ENCODE results near the gene RPGRIP1.
"Not testable (repeated sequence)": the region's sequence is repeated elsewhere in the genome, so short reads cannot be mapped to it uniquely, and the experiment has no call there.

The RPGRIP1 gene

DNA sequence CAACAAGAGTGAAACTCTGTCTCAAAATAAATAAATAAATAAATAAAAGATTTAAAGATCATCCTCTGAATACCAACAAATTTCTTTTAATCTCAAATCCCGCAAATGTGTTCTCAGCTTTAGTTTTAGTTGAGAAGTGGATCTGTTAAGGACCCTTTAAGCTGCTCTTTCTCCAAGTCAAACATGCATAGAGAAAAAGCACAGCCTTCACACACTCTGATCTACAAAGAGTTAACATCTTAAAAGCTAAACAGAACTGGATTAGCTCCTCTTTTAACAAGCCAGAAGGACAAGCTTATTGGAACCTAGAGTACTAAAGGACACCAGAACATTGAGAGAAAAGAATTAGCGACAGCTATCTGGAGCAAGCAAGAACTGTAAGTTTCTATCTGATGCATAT lies at the start of gene RPGRIP1:
Gene RPGRIP1, plus strand, starts transcription at position 301 of the 400 bp plus-strand sequence. CDS start 7,894 bp downstream, outside the sequence.
- no peak for DNase-seq (ENCODE audit: low read depth in 1 of 2, low spot score in 1 of 2)

DNA sequence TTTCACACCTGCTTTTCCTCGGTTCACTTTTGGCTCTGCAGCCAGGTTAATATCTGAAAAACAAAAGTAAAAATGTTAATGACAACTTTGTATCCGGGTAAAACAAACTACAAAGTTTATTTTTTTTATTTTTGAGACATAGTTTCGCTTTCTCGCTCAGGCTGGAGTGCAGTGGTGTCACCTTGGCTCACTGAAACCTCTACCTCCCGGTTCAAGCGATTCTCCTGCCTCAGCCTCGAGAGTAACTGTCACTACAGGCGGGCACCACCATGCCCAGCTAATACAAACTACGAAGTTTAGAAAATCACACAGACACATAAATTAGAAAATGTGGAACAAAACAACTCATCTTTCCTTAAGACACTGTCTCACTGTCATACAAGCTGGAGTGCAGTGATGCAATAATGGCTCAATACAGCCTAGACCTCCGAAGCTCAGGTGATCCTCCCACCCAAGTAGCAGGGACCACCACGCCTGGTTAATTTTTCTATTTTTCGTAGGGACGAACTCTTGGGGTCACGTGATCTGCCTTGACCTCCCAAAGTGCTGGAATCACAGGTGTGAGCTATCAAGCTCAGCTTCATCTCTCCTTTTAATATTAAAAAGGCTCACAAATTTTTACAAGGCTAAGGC lies 48.7 kb upstream of the RPGRIP1 start:
- peak in 1 of 2 donors; percentile 14 for DNase-seq (ENCODE audit: low read depth in 1 of 2, low spot score in 1 of 2)

DNA sequence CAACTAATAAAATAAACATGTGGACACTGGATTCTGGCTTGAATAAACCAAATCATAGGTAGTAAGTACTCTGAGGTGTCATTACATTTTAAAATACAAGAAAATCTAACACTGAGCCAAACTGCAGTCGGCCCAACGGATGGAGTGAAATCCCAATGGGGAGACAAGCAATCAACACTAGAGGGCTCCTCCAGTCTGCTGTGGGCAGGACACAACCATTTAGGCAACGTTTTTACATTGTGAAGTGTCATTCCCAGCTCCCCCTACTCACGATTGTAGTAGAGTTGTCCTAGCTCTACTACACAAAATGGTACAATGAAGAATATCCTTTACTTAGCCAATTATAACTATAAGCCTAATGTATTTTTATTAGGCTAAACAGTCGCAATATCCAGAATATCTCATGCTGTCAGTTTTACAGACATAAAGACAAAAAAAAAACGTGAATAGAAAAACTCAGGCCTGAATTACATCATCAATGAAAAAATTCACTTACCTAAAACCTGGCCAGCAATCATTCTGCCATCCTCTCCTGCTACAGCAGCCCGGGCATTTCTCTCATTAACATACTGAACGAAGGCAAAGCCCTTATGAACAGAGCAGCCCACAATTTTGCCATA lies 46.3 kb upstream of the RPGRIP1 start:
- DNase-seq (ENCODE audit: low read depth in 1 of 2, low spot score in 1 of 2): no peak

DNA sequence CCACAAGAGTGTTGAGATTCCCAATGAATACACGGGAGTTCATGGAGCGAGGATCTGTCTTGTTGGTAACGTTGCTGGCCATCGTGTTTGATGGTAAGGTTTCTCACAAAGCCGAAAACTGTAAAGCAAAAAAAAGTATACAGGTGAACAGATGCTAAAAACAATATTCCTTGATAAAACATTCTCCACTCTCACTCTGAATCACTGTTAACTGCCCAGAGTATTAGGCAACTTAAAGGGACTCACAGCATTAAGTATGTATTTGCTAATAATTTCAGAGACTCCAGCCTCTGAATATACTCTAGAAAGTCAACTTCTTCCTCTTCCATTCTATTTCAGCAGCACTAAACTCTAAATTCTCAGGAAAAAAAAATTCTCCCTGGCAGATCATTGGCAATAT lies 45.8 kb upstream of the RPGRIP1 start:
- DNase-seq (ENCODE audit: low read depth in 1 of 2, low spot score in 1 of 2): no peak

DNA sequence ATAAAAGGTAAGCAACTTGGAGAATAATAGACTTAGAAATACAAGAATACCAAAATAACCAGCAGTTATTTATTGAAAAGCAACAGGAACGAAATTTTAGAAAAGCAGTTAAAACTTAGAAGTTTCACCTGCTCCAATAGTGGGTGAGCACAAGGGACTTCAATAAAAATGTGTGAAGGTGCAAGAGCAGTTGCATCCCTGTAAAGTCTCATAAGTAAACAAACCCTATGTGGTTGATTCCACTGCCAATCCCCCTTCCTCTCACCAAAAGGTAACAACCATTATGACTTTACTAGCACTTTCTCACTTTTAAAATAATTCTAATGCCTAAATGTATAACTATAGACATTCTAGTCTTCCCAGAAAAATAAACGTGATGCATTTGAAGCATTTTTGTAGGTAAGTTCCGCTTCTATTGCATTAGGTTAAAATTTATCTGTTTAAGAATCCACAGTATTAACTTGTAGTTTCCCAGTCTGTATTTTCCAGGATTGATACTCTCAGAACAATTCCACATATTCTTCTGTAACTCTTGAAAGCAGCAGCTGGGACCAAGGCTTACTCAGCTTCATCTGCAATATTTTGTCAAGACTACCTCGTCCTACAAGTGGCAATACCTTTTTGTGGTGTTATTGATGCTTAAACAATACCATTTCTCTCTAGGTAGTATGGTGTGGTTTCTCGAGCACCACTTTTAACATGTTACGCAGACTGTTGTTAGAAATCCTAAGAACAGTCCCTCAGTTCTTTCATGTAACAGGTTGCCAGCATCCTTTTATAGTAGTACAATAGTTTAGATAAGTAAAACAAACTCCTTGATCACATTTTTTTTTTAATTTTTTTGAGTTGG lies 42.7 kb upstream of the RPGRIP1 start:
- DNase-seq (ENCODE audit: low read depth in 1 of 2, low spot score in 1 of 2): no peak

DNA sequence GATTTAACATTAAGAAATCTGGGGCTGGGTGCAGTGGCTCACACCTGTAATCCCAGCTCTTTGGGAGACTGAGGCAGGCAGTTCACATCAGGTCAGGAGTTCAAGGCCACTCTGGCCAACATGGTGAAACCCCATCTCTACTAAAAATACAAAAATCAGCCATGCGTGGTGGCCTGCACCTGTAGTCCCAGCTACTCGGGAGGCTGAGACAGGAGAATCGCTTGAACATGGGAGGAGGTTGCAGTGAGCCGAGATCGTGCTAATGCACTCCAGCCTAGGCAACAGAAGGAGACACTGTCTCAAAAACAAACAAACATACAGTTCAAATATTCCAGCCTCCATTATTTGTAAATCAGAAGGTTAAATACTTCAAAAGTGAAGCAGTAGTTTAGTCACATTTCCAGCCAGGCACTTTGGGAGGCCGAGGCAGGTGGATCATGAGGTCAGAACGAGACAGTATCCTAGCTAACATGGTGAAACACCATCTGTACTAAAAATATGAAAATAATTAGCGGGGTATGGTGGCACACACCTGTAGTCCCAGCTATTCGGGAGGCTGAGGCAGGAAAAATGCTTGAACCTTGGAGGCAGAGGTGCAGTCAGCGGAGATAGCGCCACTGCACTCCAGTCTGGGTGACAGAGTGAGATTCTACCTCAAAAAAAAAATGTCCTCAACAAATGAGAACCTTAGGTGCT lies 40.9 kb upstream of the RPGRIP1 start:
- DNase-seq (ENCODE audit: low read depth in 1 of 2, low spot score in 1 of 2): no peak

DNA sequence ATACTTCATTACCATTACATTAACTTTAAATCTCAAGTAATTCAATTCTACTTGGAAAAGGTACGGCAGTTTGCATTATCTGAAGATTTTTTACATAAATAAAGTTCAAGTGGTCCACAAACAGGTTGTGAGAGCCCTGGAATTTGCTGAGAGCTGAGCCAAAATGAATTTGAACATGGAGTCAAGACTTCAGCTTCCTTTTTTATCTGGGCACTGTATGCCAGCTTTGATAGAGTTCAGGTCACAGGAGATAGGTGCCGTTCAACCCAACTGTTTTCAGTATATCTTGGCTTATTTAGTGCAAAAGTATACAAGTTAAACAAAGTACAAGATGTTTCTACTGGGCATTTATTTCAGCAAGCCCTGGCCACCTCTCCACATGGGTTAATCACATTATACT lies 39.5 kb upstream of the RPGRIP1 start:
- DNase-seq (ENCODE audit: low read depth in 1 of 2, low spot score in 1 of 2): no peak

DNA sequence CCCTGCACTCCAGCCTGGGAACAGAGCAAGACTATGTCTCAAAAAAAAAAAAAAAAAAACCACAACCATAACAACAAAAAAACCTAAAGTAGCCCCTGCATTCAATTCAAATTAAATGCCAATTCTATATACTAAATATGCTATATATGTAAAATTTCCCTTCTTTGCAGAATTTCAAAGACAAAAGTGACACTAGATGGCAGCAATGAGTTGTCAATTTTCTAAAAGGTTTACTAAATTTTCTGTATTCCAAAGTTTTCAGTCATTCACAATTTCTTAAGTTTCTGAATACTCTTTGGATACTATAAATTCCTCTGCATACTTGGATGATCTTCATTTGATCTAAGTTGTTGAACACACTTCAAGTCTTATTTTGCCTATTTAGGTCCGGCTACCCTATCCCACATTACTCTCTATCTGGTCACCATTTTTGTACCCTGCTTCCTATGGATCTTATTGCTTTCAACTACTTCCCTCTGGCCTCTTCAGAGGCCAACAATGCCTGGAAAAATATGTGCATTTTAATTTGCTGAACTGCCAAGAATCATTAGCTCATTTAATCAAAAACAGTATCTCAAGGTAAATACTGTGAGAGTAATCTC lies 38.6 kb upstream of the RPGRIP1 start:
- DNase-seq (ENCODE audit: low read depth in 1 of 2, low spot score in 1 of 2): no peak

DNA sequence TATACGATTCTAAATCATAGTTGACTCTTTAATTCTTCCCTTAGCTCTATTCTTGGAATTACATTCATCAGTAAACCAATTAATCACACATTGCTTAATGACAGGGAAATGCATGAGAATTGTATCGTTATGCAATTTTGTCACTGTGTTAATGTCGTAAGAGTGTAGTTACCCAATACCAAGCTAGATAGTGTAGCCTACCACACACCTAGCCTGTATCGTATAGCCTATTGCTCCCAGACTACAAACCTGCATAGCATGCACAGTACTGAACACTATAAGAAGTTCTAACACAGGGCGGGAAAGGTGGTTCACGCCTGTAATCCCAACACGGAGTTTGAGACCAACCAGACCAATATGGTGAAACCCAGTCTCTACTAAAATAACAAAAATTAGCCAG lies 35.3 kb upstream of the RPGRIP1 start:
- no peak for DNase-seq (ENCODE audit: low read depth in 1 of 2, low spot score in 1 of 2)

DNA sequence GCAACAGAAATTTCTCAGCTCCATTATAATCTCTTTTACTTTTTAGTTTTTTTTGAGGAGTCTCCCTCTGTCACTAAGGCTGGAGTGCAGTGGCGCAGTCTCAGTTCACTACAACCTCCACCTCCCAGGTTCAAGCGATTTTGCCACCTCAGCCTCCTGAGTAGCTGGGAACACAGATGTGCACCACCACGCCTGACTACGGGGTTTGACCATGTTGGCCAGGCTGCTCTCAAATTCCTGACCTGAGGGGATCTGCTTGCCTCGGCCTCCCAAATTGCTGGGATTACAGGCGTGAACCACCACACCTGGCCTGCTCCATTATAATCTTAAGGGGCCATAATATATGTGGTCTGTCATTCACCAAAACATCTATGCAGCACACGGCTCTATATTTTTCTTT lies 34.1 kb upstream of the RPGRIP1 start:
- no peak for DNase-seq (ENCODE audit: low read depth in 1 of 2, low spot score in 1 of 2)

DNA sequence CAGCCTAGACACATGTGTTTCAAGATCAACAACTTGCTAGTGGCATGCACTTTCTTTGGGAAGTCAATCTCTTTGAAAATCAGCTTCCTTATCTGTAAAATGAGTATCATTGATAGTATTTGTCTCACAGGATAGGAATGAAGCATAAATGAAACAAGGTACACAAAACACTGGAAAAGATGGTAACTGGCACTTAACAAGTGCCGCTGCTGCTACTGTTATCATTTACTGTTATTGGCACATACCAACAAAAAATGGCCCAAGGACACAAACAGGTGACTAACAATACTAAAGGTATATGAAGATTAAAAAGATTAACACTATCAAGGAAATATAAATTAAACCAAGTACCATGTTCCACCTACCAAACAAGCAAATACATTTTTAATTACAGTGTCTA lies 31.5 kb upstream of the RPGRIP1 start:
- DNase-seq (ENCODE audit: low read depth in 1 of 2, low spot score in 1 of 2): no peak

DNA sequence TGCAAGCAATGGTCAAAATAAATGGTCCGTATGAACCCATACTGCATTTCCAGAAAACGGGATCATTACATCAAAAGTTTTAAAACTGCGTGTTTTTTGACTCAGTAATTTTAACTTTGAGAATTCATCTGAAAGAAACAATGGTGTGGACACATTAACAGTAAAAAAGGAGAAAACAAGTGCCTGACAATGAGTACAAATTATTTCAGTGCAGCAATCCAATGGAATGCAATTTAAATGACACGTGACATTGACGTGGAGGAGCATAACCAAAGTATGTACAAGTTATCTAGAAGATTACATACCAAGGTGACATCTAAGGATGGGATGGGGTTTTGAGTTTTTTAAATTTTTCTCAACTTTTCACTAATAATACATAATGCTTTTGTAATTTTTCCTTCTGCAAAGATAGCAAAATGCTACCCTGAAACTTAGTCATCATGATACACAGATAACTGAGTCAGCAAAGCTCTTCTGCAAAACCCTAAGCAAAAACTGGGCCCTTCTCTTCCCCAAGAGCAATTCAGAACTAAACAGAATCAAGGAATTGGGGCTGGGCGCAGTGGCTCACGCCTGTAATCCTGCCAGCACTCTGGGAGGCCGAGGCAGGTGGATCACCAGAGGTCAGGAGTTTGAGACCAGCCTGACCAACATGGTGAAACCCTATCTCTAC lies 31.0 kb upstream of the RPGRIP1 start:
- DNase-seq (ENCODE audit: low read depth in 1 of 2, low spot score in 1 of 2): no peak

DNA sequence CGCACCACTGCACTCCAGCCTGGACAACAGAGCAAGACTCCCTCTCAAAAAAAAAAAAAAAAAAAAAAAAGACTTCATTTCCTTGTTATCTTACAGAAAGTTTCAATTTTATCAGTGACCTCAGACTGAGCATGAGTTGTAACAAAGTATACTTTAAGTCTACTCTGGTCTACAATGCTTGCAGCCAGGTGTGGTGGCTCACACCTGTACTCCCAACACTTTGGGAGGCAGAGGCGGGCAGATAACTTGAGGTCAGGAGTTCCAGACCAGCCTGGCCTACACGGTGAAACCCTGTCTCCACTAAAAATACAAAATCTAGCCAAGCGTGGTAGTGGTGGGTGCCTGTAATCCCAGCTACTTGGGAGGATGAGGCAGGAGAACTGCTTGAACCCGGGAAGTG lies 28.7 kb upstream of the RPGRIP1 start:
- DNase-seq (ENCODE audit: low read depth in 1 of 2, low spot score in 1 of 2): no peak

DNA sequence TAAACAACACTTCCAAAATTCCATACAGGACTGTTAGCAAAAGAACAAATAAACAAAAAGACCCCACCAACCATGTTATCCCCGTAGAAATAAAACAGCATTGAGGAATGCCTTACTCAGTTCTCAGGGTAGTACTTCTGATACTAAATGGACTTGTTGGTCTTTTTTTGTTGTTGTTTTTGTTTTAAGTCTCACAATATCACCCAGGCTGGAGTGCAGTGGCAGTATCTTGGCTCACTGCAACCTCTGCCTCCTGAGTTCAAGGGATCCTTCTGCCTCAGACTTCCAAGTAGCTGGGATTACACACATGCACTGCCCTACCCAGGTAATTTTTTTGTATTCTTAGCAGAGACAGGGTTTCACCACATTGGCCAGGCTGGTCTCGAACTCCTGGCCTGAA lies 27.7 kb upstream of the RPGRIP1 start:
- no peak for DNase-seq (ENCODE audit: low read depth in 1 of 2, low spot score in 1 of 2)

DNA sequence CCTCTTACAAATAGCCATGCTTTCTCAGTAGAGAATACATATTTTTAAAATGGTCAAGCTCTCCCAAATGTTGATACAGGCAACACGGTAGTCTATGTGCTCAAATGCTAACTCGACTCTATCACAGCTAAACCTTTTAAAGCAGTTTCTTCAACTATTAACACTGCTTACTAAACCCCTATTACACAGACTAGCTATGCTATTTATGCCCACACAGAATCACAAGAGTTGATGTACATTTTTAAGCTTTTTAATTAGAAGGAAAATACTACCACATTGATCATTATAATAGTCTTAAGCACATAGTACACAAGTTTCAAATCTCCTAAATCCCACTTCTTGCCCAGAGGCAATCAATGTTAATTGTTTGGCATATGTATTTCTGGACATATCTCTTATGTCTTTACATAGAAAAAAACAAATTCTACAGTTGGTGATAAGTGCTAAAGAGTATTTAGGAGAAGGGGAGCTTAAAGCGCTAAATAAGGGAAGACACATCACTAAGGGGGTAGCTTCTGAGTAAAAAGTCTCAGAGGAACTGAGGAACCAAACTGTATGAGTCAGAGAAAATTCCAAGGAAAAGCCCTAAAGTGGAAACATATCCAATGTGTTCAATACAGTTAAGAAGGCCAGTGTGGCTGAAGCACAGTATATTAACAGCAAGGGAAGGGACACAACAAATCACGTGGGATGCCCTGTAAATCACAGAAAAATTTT lies 24.3 kb upstream of the RPGRIP1 start:
- DNase-seq (ENCODE audit: low read depth in 1 of 2, low spot score in 1 of 2): no peak

DNA sequence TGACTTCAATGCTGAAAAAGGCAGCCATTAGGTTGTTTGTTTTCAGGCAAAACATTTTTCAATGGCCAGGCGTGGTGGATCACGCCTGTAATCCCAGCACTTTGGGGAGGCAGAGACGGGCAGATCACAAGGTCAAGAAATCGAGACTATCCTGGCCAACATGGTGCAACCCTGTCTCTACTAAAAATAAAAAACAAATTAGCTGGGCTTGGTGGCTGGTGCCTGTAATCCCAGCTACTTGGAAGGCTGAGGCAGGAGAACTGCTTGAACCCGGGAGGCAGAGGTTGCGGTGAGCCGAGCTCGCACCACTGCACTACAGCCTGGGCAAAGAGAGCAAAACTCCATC lies 23.8 kb upstream of the RPGRIP1 start:
- DNase-seq (ENCODE audit: low read depth in 1 of 2, low spot score in 1 of 2): not testable (repeated sequence)

DNA sequence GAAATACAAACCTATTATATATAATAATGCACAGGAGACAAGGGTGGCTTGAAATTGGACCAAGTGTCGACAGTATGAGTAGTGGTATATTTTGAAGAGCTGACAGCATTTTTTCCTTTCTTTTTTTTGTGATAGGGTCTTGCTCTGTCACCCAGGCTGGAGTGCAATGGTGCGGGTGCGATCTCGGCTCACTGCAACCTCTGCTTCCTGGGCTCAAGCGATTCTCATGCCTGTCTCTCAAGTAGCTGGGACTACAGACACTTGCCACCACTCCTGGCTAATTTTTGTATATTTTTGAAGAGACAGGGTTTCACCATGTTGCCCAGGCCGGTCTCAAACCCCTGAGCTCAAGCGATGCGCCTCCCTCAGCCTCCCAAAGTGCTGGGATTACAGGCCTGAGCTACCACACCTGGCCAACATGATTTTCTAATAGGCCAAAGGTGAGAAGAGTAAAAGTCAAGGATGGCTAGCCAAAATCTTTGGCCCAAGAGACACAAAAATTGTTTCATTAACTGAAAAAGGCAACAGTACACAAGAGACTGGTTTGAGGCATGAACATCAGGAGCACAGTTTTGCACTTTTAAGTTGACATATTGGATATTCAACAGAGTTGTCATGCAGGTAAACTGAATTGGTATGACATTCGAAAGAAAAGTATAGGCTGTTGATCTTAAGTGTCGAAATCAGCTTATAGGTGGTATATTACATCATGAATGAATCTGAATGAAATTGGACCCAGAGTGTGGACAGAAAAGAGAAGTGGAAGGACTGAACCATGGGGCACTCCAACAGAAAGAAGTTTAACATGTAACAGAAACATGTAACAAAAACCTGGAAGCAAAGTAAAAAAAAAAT lies 23.1 kb upstream of the RPGRIP1 start:
- DNase-seq (ENCODE audit: low read depth in 1 of 2, low spot score in 1 of 2): no peak

DNA sequence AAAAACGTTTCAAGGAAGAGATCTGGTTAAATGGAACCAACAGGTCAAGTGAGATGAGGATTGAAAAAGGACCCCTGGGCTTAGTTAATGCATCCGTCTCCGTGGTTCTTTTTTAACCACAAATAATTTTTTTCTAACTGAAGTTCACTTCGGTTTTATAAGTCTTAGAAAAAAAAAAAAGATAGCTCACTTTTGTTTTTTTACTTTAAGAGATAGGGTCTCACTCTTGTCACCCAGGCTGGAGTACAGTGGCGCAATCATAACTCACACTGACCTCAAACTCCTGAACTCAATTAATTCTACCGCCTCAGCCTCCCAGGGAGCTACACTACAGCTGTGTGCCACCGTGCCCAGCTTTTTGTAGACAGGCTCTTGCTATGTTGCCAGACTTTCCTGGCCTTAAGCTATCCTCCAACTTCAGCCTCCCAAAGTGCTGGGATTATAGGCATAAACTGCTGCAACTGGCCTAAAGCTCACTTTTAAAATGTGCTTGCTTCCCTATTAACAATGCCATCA lies 22.4 kb upstream of the RPGRIP1 start:
- DNase-seq (ENCODE audit: low read depth in 1 of 2, low spot score in 1 of 2): no peak

All from activated CD4-positive, alpha-beta T cell treated with anti-CD3 and anti-CD28 coated beads, Interleukin-2, amount 50 U/mL, for 24 hours (primary cell).